HG03025 (cell line): ENCODE results near the gene C19orf38.

Experiments
- ATAC-seq: cut with Tn5 transposase; IDR thresholded peaks from one replicate; pipeline ENCODE4 v1.9.1; 2021; ENCODE audit warnings: mild to moderate bottlenecking, moderate library complexity; ENCODE audit not compliant: unreplicated experiment, low FRiP score

Gene C19orf38

GRCh38 chr19:10848230-10848856 is at the start of gene C19orf38:
TSS of gene C19orf38 (plus strand) at chr19:10848415. CDS start at chr19:10848509, 94 bp downstream.
- no peak for ATAC-seq

- no peak for ATAC-seq
Observed at GRCh38 chr19:10800488-10800887, 47.7 kb upstream of the C19orf38 start.

- no peak for ATAC-seq
Observed at GRCh38 chr19:10802479-10802878, 45.7 kb upstream of the C19orf38 start.

GRCh38 chr19:10803252-10803651 is 45.0 kb upstream of the C19orf38 start:
- no peak for ATAC-seq

- ATAC-seq, result no peak
Observed at GRCh38 chr19:10805065-10805757, 43.0 kb upstream of the C19orf38 start.

GRCh38 chr19:10805758-10806247 is 42.4 kb upstream of the C19orf38 start:
- no peak for ATAC-seq

GRCh38 chr19:10808937-10809649 is 39.1 kb upstream of the C19orf38 start:
- no peak for ATAC-seq

- no peak for ATAC-seq
Observed at GRCh38 chr19:10809651-10810285, 38.4 kb upstream of the C19orf38 start.

- ATAC-seq, result no peak
Observed at GRCh38 chr19:10811391-10812111, 36.7 kb upstream of the C19orf38 start.

- no peak for ATAC-seq
Observed at GRCh38 chr19:10812196-10812595, 36.0 kb upstream of the C19orf38 start.

GRCh38 chr19:10812902-10813404 is 35.3 kb upstream of the C19orf38 start:
- ATAC-seq, result no peak

- no peak for ATAC-seq
Observed at GRCh38 chr19:10815007-10815536, 33.1 kb upstream of the C19orf38 start.

GRCh38 chr19:10815969-10816644 is 32.1 kb upstream of the C19orf38 start:
- ATAC-seq, result no peak

GRCh38 chr19:10816691-10817090 is 31.5 kb upstream of the C19orf38 start:
- no peak for ATAC-seq

- ATAC-seq, result no peak
Observed at GRCh38 chr19:10817291-10818038, 30.8 kb upstream of the C19orf38 start.

GRCh38 chr19:10818301-10819123 is 29.7 kb upstream of the C19orf38 start:
- ATAC-seq, result no peak

- ATAC-seq, result no peak
Observed at GRCh38 chr19:10819124-10820060, 28.8 kb upstream of the C19orf38 start.
